Liver (tissue), 3 donors: ENCODE measurements around the gene NUDT9.

Source experiments
- CTCF ChIP-seq: fragments of 150-350 bp; IDR thresholded peaks from 2 replicates; pipeline ENCODE4 v1.5.1; 2017; ENCODE audit warnings: improper control_type of control experiment, low read depth, low read length; ENCODE audit not compliant: missing input control
- EGR1 ChIP-seq, 2 donors: IDR thresholded peaks; 2 replicates each; pipeline ENCODE4 v1.6.1; 2016 to 2018; ENCODE audit warnings: antibody characterized with exemption in 2 of 2, low read depth in 2 of 2
- FOXA1 ChIP-seq: IDR thresholded peaks from 2 replicates; pipeline ENCODE4 v1.6.1; 2016; ENCODE audit warnings: antibody characterized with exemption
- GABPA ChIP-seq, 2 donors: IDR thresholded peaks in 1 of 2; conservative IDR thresholded peaks in 1 of 2; 2 replicates each; pipeline ENCODE4 v1.6.1; 2016; ENCODE audit warnings: antibody characterized with exemption in 2 of 2, mild to moderate bottlenecking in 1 of 2, moderate library complexity in 1 of 2
- JUND ChIP-seq, 2 donors: IDR thresholded peaks; 2 replicates each; pipeline ENCODE4 v1.6.1; 2016; ENCODE audit warnings: antibody characterized with exemption in 2 of 2
- RAD21 ChIP-seq, 2 donors: IDR thresholded peaks; 2 replicates each; pipeline ENCODE4 v1.6.1; 2016; ENCODE audit warnings: antibody characterized with exemption in 2 of 2, mild to moderate bottlenecking in 2 of 2
- RXRA ChIP-seq, 2 donors: IDR thresholded peaks; 2 replicates each; pipeline ENCODE4 v1.6.1; 2017 to 2018; ENCODE audit warnings: antibody characterized with exemption in 2 of 2, mild to moderate bottlenecking in 1 of 2
- SP1 ChIP-seq: IDR thresholded peaks from 2 replicates; pipeline ENCODE4 v1.6.1; 2018; ENCODE audit warnings: antibody characterized with exemption, mild to moderate bottlenecking
- TAF1 ChIP-seq: conservative IDR thresholded peaks from 2 replicates; pipeline ENCODE4 v1.6.1; 2016; ENCODE audit warnings: antibody characterized with exemption, mild to moderate bottlenecking
- YY1 ChIP-seq: IDR thresholded peaks from 2 replicates; pipeline ENCODE4 v1.6.1; 2016; ENCODE audit warnings: antibody characterized with exemption, mild to moderate bottlenecking
- ZBTB33 ChIP-seq: IDR thresholded peaks from 2 replicates; pipeline ENCODE4 v1.6.1; 2016; ENCODE audit warnings: antibody characterized with exemption
- donor health status: healthy.
- donor health status: healthy.

- TF ChIP-seq GABPA (IDR thresholded peaks at IDR 0.05 in 1 of 2, conservative IDR thresholded peaks at IDR 0.05 in 1 of 2) (no peak), CTCF (no peak), YY1 (no peak), SP1 (no peak), TAF1 (no peak), EGR1 (IDR thresholded peaks at IDR 0.05; ENCODE audit: low read depth in 2 of 2) (no peak), ZBTB33 (no peak), RAD21 (IDR thresholded peaks at IDR 0.05) (no peak), FOXA1 (no peak), RXRA (IDR thresholded peaks at IDR 0.05) (no peak), JUND (IDR thresholded peaks at IDR 0.05) (no peak)
Measured at GRCh38 chr4:87430038-87430437, 7.7 kb downstream of the NUDT9 start.
